Ascending aorta (tissue), 2 donors: Measurements from ENCODE around the gene ZBTB39. TPM values are rescaled to one million over a fixed set of nuclear protein-coding genes. Genes with fewer than 3 reads are reported as not detected.

Experiments used
- DNase-seq, 2 donors: peaks; one replicate each; pipeline ENCODE4 v3.0.0-alpha.2; 2019; ENCODE audit warnings: low spot score in 2 of 2
- H3K27ac ChIP-seq, 2 donors: fragments of 200-600 bp; sonication (generic); one replicate each; pipeline ENCODE4 v1.5.1; 2016 to 2017; ENCODE audit warnings: mild to moderate bottlenecking in 1 of 2
- H3K27me3 ChIP-seq: fragments of 200-600 bp; sonication (generic); one replicate; pipeline ENCODE4 v1.5.1; 2017
- H3K36me3 ChIP-seq, 2 donors: fragments of 200-600 bp; sonication (generic); one replicate each; pipeline ENCODE4 v1.5.1; 2016
- H3K4me1 ChIP-seq, 2 donors: fragments of 200-600 bp; sonication (generic); one replicate each; pipeline ENCODE4 v1.5.1; 2016 to 2017; ENCODE audit warnings: mild to moderate bottlenecking in 1 of 2
- H3K4me3 ChIP-seq, 2 donors: fragments of 200-600 bp; sonication (generic); one replicate each; pipeline ENCODE4 v1.5.1; 2016 to 2017; ENCODE audit warnings: mild to moderate bottlenecking in 1 of 2
- H3K9me3 ChIP-seq, 2 donors: fragments of 200-600 bp; sonication (generic); one replicate each; pipeline ENCODE4 v1.5.1; 2016
- intact Hi-C: fragments of 100-400 bp; cut with DNase I; formaldehyde crosslinking; loops from one replicate; pipeline ENCODE4 v1.15.1; 2023
- total RNA-seq: library from RNA; depleted of rRNA; stranded (reverse); fragments of >200 nt; gene quantifications from one replicate; pipeline ENCODE4 v1.1.0, GENCODE V29; 2016
- TF ChIP-seq, protein P1 (sequence below), 3 experiments: fragments of 200-600 bp in 2 of 3; fragments of 450-650 bp in 1 of 3; sonication (generic) in 2 of 3; IDR thresholded peaks; one replicate each; pipeline ENCODE4 v1.5.1; 2016 to 2019; ENCODE audit warnings: antibody characterized with exemption in 3 of 3, mild to moderate bottlenecking in 1 of 3, moderate library complexity in 1 of 3

Gene ZBTB39
- total RNA-seq, 1 donor from 2014 or later = 5.9 TPM

DNA sequence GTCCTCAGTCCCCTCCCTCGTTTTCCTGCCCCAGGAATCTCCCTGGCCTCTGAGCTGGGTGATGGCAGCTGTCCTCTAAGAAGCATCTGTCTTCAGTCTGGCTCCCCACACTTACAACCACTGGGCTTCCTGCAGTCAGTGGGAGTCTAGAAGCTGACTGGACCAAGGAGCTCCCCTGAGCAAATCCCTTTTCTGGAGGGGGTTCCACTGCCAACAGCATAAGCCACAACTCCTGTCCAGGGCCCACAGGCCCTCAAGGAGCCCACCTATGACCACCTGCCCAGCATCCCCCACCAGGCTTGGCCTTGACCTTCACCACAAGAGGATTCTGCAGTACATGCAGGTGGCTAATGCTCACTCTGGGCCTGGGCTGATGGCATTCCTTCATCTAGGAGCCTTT is 53.0 kb downstream of the ZBTB39 start:
- intact Hi-C loops = no loop called here
- H3K4me3 ChIP-seq = no peak overlapping the region
- TF ChIP-seq, protein P1, sequence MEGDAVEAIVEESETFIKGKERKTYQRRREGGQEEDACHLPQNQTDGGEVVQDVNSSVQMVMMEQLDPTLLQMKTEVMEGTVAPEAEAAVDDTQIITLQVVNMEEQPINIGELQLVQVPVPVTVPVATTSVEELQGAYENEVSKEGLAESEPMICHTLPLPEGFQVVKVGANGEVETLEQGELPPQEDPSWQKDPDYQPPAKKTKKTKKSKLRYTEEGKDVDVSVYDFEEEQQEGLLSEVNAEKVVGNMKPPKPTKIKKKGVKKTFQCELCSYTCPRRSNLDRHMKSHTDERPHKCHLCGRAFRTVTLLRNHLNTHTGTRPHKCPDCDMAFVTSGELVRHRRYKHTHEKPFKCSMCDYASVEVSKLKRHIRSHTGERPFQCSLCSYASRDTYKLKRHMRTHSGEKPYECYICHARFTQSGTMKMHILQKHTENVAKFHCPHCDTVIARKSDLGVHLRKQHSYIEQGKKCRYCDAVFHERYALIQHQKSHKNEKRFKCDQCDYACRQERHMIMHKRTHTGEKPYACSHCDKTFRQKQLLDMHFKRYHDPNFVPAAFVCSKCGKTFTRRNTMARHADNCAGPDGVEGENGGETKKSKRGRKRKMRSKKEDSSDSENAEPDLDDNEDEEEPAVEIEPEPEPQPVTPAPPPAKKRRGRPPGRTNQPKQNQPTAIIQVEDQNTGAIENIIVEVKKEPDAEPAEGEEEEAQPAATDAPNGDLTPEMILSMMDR (IDR thresholded peaks at IDR 0.05) = no peak

DNA sequence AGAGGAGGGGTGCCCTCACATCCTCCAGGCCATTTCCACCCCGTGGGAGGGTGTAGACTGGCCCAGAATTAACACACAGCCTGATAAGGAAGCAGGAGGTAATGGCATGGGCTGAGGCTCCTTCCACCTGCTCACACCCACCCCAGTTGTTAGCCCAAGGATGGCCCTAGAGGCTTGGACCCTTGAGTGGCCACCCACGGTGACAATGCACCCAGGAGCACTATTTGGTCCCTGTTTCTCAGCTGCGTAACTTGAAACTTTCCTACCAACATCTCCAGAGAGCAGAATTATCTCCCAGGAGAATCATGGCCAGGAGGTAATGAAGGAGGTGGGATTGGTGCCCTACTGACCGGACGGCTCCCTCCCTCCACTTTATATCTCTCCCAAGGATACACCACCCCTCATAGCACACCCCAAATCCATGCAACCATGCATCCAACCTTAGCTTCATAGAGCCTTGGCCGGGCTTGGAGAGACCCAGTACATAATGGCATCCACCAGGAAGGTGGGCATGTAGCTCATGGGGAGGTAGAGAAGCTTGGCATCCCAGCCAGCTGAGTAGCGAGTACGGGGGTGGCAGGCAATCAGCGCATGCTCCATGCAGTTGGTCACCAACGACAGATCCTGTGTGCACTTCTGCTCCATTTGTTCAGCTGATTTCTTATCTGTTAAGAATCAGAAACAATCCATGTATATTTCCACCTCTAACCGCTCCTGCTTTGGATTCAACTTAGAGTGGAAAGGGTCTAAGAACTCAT is 54.6 kb downstream of the ZBTB39 start:
- DNase-seq = no peak
- Histone ChIP-seq H3K9me3 (peaks cover 0 to 6% of the 10 kb centered on the region in 2 donors), H3K36me3 (no peaks in the 10 kb centered on the region), H3K4me3 (no peak overlapping the region), H3K27me3 (no peaks in the 10 kb centered on the region), H3K27ac (no peak overlapping the region), H3K4me1 (no peaks in the 10 kb centered on the region)
- intact Hi-C loops = no loop called here
- TF ChIP-seq, protein P1 (IDR thresholded peaks at IDR 0.05) = no peak

More for the DNA sequence above, 53.0 kb downstream of the ZBTB39 start:
- Histone ChIP-seq H3K4me1 (no peaks in the 10 kb centered on the region), H3K9me3 (peaks cover 0 to under 1% of the 10 kb centered on the region in 2 donors), H3K27ac (no peak overlapping the region), H3K27me3 (no peaks in the 10 kb centered on the region), H3K36me3 (no peaks in the 10 kb centered on the region)
- DNase-seq = no peak

DNA sequence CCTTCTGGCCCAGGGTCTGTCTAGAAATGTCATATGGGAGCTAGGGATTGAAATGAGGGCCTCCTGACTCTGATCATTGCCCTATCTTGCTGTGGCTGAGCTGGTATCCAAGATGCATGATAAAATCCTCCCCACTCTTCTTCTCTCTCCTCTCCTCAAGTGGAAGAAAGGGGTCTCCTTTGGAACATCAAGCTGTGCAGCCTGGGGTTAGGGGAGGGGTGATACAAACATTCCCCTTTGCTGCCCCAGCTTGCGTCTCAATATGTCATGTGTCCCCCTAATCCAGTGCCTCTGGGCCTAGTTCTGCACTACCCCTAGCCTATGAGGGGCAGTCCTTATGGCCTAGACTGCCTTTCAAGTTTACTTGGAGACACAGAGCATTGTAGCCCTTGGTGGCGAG is 57.5 kb downstream of the ZBTB39 start:
- no peaks in the 10 kb centered on the region for H3K27me3 ChIP-seq
- DNase-seq = no peak
- no peaks in the 10 kb centered on the region for H3K36me3 ChIP-seq
- intact Hi-C loops = no loop called here
- no peak overlapping the region for H3K27ac ChIP-seq
- H3K4me3 ChIP-seq = no peak overlapping the region
- TF ChIP-seq, protein P1 (IDR thresholded peaks at IDR 0.05) = no peak
- peaks cover 0 to 10% of the 10 kb centered on the region in 2 donors for H3K9me3 ChIP-seq
- no peaks in the 10 kb centered on the region for H3K4me1 ChIP-seq

Other genes starting within 250 kb of the ZBTB39 start
- gene HSD17B6, start 243.2 kb downstream of the ZBTB39 start, total RNA-seq = not detected
- not detected for gene SDR9C7, start 72.1 kb downstream of the ZBTB39 start, total RNA-seq
- gene RDH16, start 48.9 kb downstream of the ZBTB39 start, total RNA-seq = 5.6 TPM
- gene TAC3, start 10.0 kb upstream of the ZBTB39 start, total RNA-seq = not detected
- not detected for gene MYO1A, start 43.6 kb upstream of the ZBTB39 start, total RNA-seq
- gene NEMP1, start 72.2 kb upstream of the ZBTB39 start, total RNA-seq = 7.7 TPM
- 50.9 TPM for gene NAB2, start 82.6 kb upstream of the ZBTB39 start, total RNA-seq
- gene STAT6, start 104.8 kb upstream of the ZBTB39 start, total RNA-seq = 188 TPM
- gene LRP1, start 121.9 kb upstream of the ZBTB39 start, total RNA-seq = 708 TPM
- not detected for gene LRP1-AS, start 141.1 kb upstream of the ZBTB39 start, total RNA-seq
- not detected for gene NXPH4, start 210.2 kb upstream of the ZBTB39 start, total RNA-seq
- gene SHMT2, start 223.2 kb upstream of the ZBTB39 start, total RNA-seq = 136 TPM
- not detected for gene STAC3, start 244.6 kb upstream of the ZBTB39 start, total RNA-seq